HepG2 (cell line): ENCODE data around the gene ARG2. TPM values are rescaled to one million over a fixed set of nuclear protein-coding genes. Genes with fewer than 3 reads are reported as not detected.

Experiments
- CBX1 ChIP-seq: IDR thresholded peaks from one replicate; pipeline ENCODE4 v1.6.1; 2016; ENCODE audit warnings: antibody characterized with exemption, low read depth
- CCDC6 ChIP-seq: sonication (generic); formaldehyde crosslinking; IDR thresholded peaks from 2 replicates; pipeline ENCODE4 v1.8.1; 2022; ENCODE audit warnings: mild to moderate bottlenecking, missing genetic modification reagents, moderate library complexity
- E2F2 ChIP-seq: sonication (generic); formaldehyde crosslinking; IDR thresholded peaks from 2 replicates; pipeline ENCODE4 v1.4.0; 2020; ENCODE audit warnings: missing genetic modification reagents, borderline replicate concordance
- GATA4 ChIP-seq: sonication (generic); IDR thresholded peaks from 2 replicates; pipeline ENCODE4 v1.6.1; 2016; ENCODE audit warnings: antibody characterized with exemption, low read depth, borderline replicate concordance
- KIAA2018 ChIP-seq: sonication (generic); formaldehyde crosslinking; IDR thresholded peaks from 2 replicates; pipeline ENCODE4 v1.5.0; 2020; ENCODE audit warnings: mild to moderate bottlenecking, missing genetic modification reagents, borderline replicate concordance
- MED8 ChIP-seq: sonication (generic); formaldehyde crosslinking; IDR thresholded peaks from 2 replicates; pipeline ENCODE4 v1.8.1; 2023; ENCODE audit warnings: mild to moderate bottlenecking, missing genetic modification reagents; ENCODE audit not compliant: insufficient replicate concordance
- PBX3 ChIP-seq: sonication (generic); formaldehyde crosslinking; IDR thresholded peaks from 2 replicates; pipeline ENCODE4 v1.8.1; 2023; ENCODE audit warnings: missing genetic modification reagents, inconsistent platforms, borderline replicate concordance
- SMAD3 ChIP-seq: sonication (generic); formaldehyde crosslinking; IDR thresholded peaks from 2 replicates; pipeline ENCODE4 v1.4.0; 2020; ENCODE audit warnings: missing genetic modification reagents
- ZBTB3 ChIP-seq: sonication (generic); formaldehyde crosslinking; IDR thresholded peaks from 2 replicates; pipeline ENCODE4 v1.4.0; 2020; ENCODE audit warnings: low read depth, mild to moderate bottlenecking, moderate library complexity, missing genetic modification reagents, borderline replicate concordance
- ZBTB7B ChIP-seq: sonication (generic); formaldehyde crosslinking; IDR thresholded peaks from 2 replicates; pipeline ENCODE4 v1.4.0; 2020; ENCODE audit warnings: missing genetic modification reagents
- ZKSCAN8 ChIP-seq: IDR thresholded peaks from 2 replicates; pipeline ENCODE4 v1.6.1; 2016; ENCODE audit warnings: borderline replicate concordance, missing genetic modification reagents, missing compliant biosample characterization
- ZNF552 ChIP-seq: sonication (generic); formaldehyde crosslinking; IDR thresholded peaks from 2 replicates; pipeline ENCODE4 v1.9.0; 2022; ENCODE audit warnings: missing genetic modification reagents, mild to moderate bottlenecking, borderline replicate concordance
- ZNF691 ChIP-seq: sonication (generic); formaldehyde crosslinking; IDR thresholded peaks from 2 replicates; pipeline ENCODE4 v1.4.0; 2020; ENCODE audit warnings: missing genetic modification reagents, low read depth, mild to moderate bottlenecking, borderline replicate concordance
- ZNF83 ChIP-seq: sonication (generic); formaldehyde crosslinking; IDR thresholded peaks from 2 replicates; pipeline ENCODE4 v1.4.0; 2020; ENCODE audit warnings: missing genetic modification reagents, mild to moderate bottlenecking, borderline replicate concordance
- ZNF878 ChIP-seq: sonication (generic); formaldehyde crosslinking; IDR thresholded peaks from 2 replicates; pipeline ENCODE4 v1.8.1; 2023; ENCODE audit warnings: mild to moderate bottlenecking, missing genetic modification reagents, moderate library complexity
- ZNF891 ChIP-seq: sonication (generic); formaldehyde crosslinking; IDR thresholded peaks from 2 replicates; pipeline ENCODE4 v1.5.0; 2020; ENCODE audit warnings: mild to moderate bottlenecking, missing genetic modification reagents
- ZSCAN22 ChIP-seq: sonication (generic); formaldehyde crosslinking; IDR thresholded peaks from 2 replicates; pipeline ENCODE4 v1.4.0; 2020; ENCODE audit warnings: mild to moderate bottlenecking, missing genetic modification reagents
- polyA plus RNA-seq, 8 experiments: library from polyadenylated mRNA; depleted of rRNA in 3 of 8; stranded (reverse) in 7 of 8; unstranded in 1 of 8; fragments of >200 nt; fragmentation: Illumina TruSeq in 4 of 8; extraction: Trizol in 4 of 8; gene quantifications; 2 replicates each; pipeline versions ENCODE4 v1.2.1 to v1.2.3, GENCODE V29; 2011 to 2016; ENCODE audit warnings: low read depth in 4 of 8, missing spikeins in 1 of 8, mixed read lengths in 1 of 8; ENCODE audit not compliant: insufficient read depth in 1 of 8
- total RNA-seq, 5 experiments: library from RNA; depleted of rRNA; stranded (reverse); fragments of >200 nt; fragmentation: Illumina TruSeq; extraction: Trizol; gene quantifications; 2 replicates each; pipeline ENCODE4 v1.2.3, GENCODE V29; 2016; ENCODE audit warnings: low read depth in 1 of 5

Gene ARG2
- total and polyA plus RNA-seq, 2 of the 13 experiments (the other 11 are each of a cell fraction or from before 2014, with no cell fraction given): 37.5 to 73.6 TPM

- TF ChIP-seq GATA4 (no peak), ZNF83 (no peak), ZNF691 (CRISPR knock-in tag) (peak; percentile 91), ZNF552 (no peak; the same call in 1 of the 2 replicates), SMAD3 (CRISPR knock-in tag) (no peak), MED8 (no peak), ZBTB7B (CRISPR knock-in tag) (peak; percentile 96), PBX3 (no peak), CCDC6 (CRISPR knock-in tag) (peak; percentile 91; the same call in 1 of the 2 replicates), ZNF878 (0 out of 2 replicates have a peak, but pooled peaks have one; percentile 48), E2F2 (CRISPR knock-in tag) (no peak), ZKSCAN8 (peak; percentile 45; the same call in 1 of the 2 replicates), ZNF891 (peak; percentile 36), ZBTB3 (CRISPR knock-in tag) (0 out of 2 replicates have a peak, but pooled peaks have one; percentile 4), ZSCAN22 (CRISPR knock-in tag) (no peak), KIAA2018 (CRISPR knock-in tag) (no peak), CBX1 (peak; percentile 75)
Measured at GRCh38 chr14:67599698-67600561, 19.8 kb upstream of the ARG2 start, which contains the start of gene PIGH (continued).
